ENCODE results near the gene KRT86.

Gene KRT86

GRCh38 chr12:52356762-52357580, 82.5 kb downstream of the KRT86 start:
- Histone ChIP-seq H3K9me3 (ENCODE audit: control insufficient read depth, insufficient read depth, low read length) (no peaks in the 10 kb centered on the region), H3K9ac (ENCODE audit: low read depth, low read length) (no peak overlapping the region), H3K4me1 (ENCODE audit: insufficient read depth, low read length) (no peaks in the 10 kb centered on the region), H3K36me3 (ENCODE audit: insufficient read depth, low read length) (no peaks in the 10 kb centered on the region)

Measured in ES-I3 (cell line).